ENCODE data around the gene FAM117B.

DNA sequence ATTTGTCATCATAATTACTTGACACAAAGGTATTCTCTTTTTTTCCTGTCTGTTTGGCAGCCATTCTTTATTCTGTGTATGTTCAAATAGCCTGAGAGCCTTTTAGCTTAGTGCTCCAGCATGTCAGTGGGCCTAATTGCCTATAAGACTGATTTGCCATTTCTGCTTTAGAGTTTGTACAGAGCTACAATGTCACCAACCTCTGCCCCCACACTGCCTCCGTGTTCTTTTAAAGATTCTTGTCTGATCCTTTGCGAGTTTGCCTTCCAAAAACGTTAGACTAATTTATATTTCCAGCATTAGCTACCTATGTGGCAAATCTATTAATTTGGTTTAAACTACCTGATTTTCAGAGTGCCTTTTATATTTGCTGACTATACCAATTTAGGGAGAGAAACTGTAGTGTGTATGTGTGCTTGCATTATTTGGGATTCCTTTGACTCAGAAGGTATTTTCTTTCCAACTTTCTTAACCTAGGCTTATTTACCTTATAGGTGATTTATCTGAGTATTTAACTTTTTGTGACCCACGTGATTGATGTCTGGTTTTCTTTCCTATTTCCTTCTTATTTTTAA, 70.8 kb downstream of the FAM117B start:
- TF ChIP-seq, protein P1, sequence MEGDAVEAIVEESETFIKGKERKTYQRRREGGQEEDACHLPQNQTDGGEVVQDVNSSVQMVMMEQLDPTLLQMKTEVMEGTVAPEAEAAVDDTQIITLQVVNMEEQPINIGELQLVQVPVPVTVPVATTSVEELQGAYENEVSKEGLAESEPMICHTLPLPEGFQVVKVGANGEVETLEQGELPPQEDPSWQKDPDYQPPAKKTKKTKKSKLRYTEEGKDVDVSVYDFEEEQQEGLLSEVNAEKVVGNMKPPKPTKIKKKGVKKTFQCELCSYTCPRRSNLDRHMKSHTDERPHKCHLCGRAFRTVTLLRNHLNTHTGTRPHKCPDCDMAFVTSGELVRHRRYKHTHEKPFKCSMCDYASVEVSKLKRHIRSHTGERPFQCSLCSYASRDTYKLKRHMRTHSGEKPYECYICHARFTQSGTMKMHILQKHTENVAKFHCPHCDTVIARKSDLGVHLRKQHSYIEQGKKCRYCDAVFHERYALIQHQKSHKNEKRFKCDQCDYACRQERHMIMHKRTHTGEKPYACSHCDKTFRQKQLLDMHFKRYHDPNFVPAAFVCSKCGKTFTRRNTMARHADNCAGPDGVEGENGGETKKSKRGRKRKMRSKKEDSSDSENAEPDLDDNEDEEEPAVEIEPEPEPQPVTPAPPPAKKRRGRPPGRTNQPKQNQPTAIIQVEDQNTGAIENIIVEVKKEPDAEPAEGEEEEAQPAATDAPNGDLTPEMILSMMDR (conservative IDR thresholded peaks at IDR 0.05; ENCODE audit: low read depth, low read length): no peak
- TF ChIP-seq EZH2 (IDR thresholded peaks at IDR 0.05; ENCODE audit: borderline replicate concordance, low read depth, low read length, poor library complexity, severe bottlenecking): no peak

Measured in A673 (cell line).